Small intestine (tissue), 7 donors: ENCODE data around the gene SLC25A22. TPM values are rescaled to one million over a fixed set of nuclear protein-coding genes. Genes with fewer than 3 reads are reported as not detected.
A peak's percentile ranks its signal among the peaks of the same experiment; 100 is the strongest.

Source experiments
- DNase-seq, 2 donors: peaks; one replicate each; pipeline versions ENCODE4 v3.0.0 to v3.0.0-alpha.2; 2013
- FAIRE-seq: peaks from 2 replicates; lab custom pipeline; 2012; peaks lifted over from hg19 to GRCh38; lab: Jason Lieb, UNC
- H3K27ac ChIP-seq, 3 donors: one replicate each; pipeline ENCODE4 v1.5.1; 2013; ENCODE audit warnings: low read length in 2 of 3, mild to moderate bottlenecking in 2 of 3, control low read depth in 1 of 3, inconsistent platforms in 1 of 3, low read depth in 1 of 3, moderate library complexity in 1 of 3
- H3K27me3 ChIP-seq, 3 donors: one replicate each; pipeline ENCODE4 v1.6.1; 2013; ENCODE audit warnings: low read length in 3 of 3, inconsistent platforms in 1 of 3; ENCODE audit not compliant: control insufficient read depth in 3 of 3, insufficient read depth in 3 of 3
- H3K36me3 ChIP-seq, 3 donors: one replicate each; pipeline ENCODE4 v1.6.1; 2013; ENCODE audit warnings: low read length in 3 of 3, inconsistent platforms in 1 of 3, low read depth in 1 of 3, mild to moderate bottlenecking in 1 of 3, moderate library complexity in 1 of 3; ENCODE audit not compliant: control insufficient read depth in 3 of 3, insufficient read depth in 2 of 3
- H3K4me1 ChIP-seq, 3 donors: one replicate each; pipeline ENCODE4 v1.6.1; 2013; ENCODE audit warnings: low read length in 2 of 3, inconsistent platforms in 1 of 3, low read depth in 1 of 3, mild to moderate bottlenecking in 1 of 3, moderate library complexity in 1 of 3; ENCODE audit not compliant: control insufficient read depth in 3 of 3, insufficient read depth in 2 of 3
- H3K4me3 ChIP-seq, 3 donors: one replicate each; pipeline ENCODE4 v1.5.1; 2013; ENCODE audit warnings: low read length in 3 of 3, control low read depth in 1 of 3, inconsistent platforms in 1 of 3, low read depth in 1 of 3, mild to moderate bottlenecking in 1 of 3, moderate library complexity in 1 of 3
- H3K9me3 ChIP-seq, 2 donors: one replicate each; pipeline ENCODE4 v1.6.1; 2013; ENCODE audit warnings: low read depth in 1 of 2, low read length in 1 of 2; ENCODE audit not compliant: control insufficient read depth in 2 of 2, insufficient read depth in 1 of 2
- WGBS, 3 donors: extraction: QIAGEN DNeasy Blood & Tissue Kit; methylation state at CpG; one replicate each; pipeline ENCODE4 v1.1.7; 2013; 5-methylcytosine and 5-hydroxymethylcytosine counted together
- polyA plus RNA-seq, 4 donors: library from polyadenylated mRNA; stranded (reverse) in 3 of 4; unstranded in 1 of 4; fragments of 200-250 nt in 3 of 4; fragments of 120-200 nt in 1 of 4; gene quantifications; one replicate each; pipeline versions ENCODE4 v1.2.1 to v1.2.3, GENCODE V29; 2013
- donor health status: healthy with polysubstance abuse.
- donor health status: control.
- donor health status: control.
- donor health status: Bipolar disorder and iron deficiency.
- donor health status: healthy.

Gene SLC25A22
- polyA plus RNA-seq, 4 donors: 10.5 to 21.9 (median 10.8) TPM

DNA sequence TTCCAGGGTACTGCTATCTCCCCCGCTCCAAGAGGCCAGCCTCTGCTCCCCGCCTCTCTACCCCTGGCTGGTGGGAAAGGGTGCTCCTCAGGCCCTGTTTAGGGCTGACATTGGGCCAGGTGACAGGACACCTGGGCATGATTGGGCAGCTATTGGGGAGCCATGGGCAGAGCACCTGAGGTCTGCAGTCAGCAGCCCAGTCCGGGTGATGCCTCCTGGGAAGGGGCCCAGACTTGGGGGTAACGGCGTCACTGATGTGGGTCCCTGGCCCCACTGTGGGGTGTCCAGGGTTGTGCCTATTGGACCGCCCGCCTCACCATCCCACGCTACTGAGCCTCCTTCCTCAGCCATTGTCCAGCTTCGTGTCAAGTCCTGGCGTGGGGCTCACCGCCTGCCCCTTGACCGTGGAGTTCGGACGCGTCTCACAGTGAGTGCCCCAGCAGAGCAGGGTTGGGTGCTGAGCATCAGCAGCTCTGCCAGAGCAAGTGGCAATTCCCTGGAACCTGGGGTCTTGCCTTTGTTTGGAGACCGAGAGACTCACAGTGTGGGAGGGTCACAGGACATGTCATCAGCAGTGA, 18.0 kb downstream of the SLC25A22 start:
- H3K4me3 ChIP-seq: no peak overlapping the region
- 95 to 96% (median 95%) methylated on average over 16 of the region's 16 CpGs for WGBS, 3 donors
- H3K27me3 ChIP-seq: no peaks in the 10 kb centered on the region
- H3K27ac ChIP-seq: no peak overlapping the region
- H3K36me3 ChIP-seq: peaks cover 0 to 46% (median 0%) of the 10 kb centered on the region in 3 donors
- peaks cover 2 to 38% (median 6%) of the 10 kb centered on the region in 3 donors for H3K4me1 ChIP-seq
- no peak for FAIRE-seq
- no peaks in the 10 kb centered on the region for H3K9me3 ChIP-seq
- no peak for DNase-seq

- H3K27me3 ChIP-seq: no peaks in the 10 kb centered on the region
- H3K4me3 ChIP-seq: no peak overlapping the region
- no peak for DNase-seq
- H3K4me1 ChIP-seq: peaks cover 2 to 38% (median 6%) of the 10 kb centered on the region in 3 donors
- FAIRE-seq: no peak
- H3K27ac ChIP-seq: no peak overlapping the region
- H3K9me3 ChIP-seq: no peaks in the 10 kb centered on the region
- H3K36me3 ChIP-seq: peaks cover 0 to 52% (median 0%) of the 10 kb centered on the region in 3 donors
- WGBS, 3 donors: 86 to 92% (median 88%) methylated on average over 22 to 23 of the region's 23 CpGs
Observed at GRCh38 chr11:778976-779954, 18.8 kb downstream of the SLC25A22 start.

- DNase-seq (peak; percentile 89 to 97), FAIRE-seq (no peak)
- WGBS, 3 donors: 1% methylated on average over 74 to 110 of the region's 110 CpGs
Observed at GRCh38 chr11:777288-778255, 20.5 kb downstream of the SLC25A22 start, which contains the start of gene GATD1. GATD1 (minus strand) TSS chr11:777487; CDS start chr11:777462, 25 bp downstream.

GRCh38 chr11:776561-777287, 21.4 kb downstream of the SLC25A22 start:
- DNase-seq (peak; percentile 22 to 63), FAIRE-seq (no peak)
- H3K9me3 ChIP-seq: no peaks in the 10 kb centered on the region
- 0 to 1% (median 0%) methylated on average over 44 to 65 of the region's 65 CpGs for WGBS, 3 donors
- peak overlapping the region in 2 of 3 donors; percentile 70 to 87 for H3K27ac ChIP-seq
- peaks cover 2 to 29% (median 6%) of the 10 kb centered on the region in 3 donors for H3K4me1 ChIP-seq
- peak overlapping the region; percentile 61 to 92 (median 76) for H3K4me3 ChIP-seq
- no peaks in the 10 kb centered on the region for H3K27me3 ChIP-seq
- H3K36me3 ChIP-seq: peaks cover 0 to 69% (median 8%) of the 10 kb centered on the region in 3 donors

More at GRCh38 chr11:777288-778255, 20.5 kb downstream of the SLC25A22 start, which contains the start of gene GATD1:
- Histone ChIP-seq H3K27me3 (no peaks in the 10 kb centered on the region), H3K36me3 (peaks cover 0 to 66% (median 5%) of the 10 kb centered on the region in 3 donors), H3K27ac (peak within 1 kb of the TSS; percentile 70 to 87 (median 73)), H3K4me1 (peaks cover 2 to 29% (median 6%) of the 10 kb centered on the region in 3 donors), H3K9me3 (no peaks in the 10 kb centered on the region), H3K4me3 (peak within 1 kb of the TSS; percentile 61 to 92 (median 76))

GRCh38 chr11:776263-776560, 21.9 kb downstream of the SLC25A22 start:
- Histone ChIP-seq H3K9me3 (no peaks in the 10 kb centered on the region), H3K36me3 (peaks cover 0 to 71% (median 8%) of the 10 kb centered on the region in 3 donors), H3K4me3 (peak overlapping the region in 2 of 3 donors; percentile 76 to 92), H3K4me1 (peaks cover 2 to 29% (median 6%) of the 10 kb centered on the region in 3 donors), H3K27me3 (no peaks in the 10 kb centered on the region), H3K27ac (no peak overlapping the region)
- FAIRE-seq: no peak
- 29 to 37% (median 33%) methylated on average over 11 of the region's 11 CpGs for WGBS, 3 donors
- no peak for DNase-seq

DNA sequence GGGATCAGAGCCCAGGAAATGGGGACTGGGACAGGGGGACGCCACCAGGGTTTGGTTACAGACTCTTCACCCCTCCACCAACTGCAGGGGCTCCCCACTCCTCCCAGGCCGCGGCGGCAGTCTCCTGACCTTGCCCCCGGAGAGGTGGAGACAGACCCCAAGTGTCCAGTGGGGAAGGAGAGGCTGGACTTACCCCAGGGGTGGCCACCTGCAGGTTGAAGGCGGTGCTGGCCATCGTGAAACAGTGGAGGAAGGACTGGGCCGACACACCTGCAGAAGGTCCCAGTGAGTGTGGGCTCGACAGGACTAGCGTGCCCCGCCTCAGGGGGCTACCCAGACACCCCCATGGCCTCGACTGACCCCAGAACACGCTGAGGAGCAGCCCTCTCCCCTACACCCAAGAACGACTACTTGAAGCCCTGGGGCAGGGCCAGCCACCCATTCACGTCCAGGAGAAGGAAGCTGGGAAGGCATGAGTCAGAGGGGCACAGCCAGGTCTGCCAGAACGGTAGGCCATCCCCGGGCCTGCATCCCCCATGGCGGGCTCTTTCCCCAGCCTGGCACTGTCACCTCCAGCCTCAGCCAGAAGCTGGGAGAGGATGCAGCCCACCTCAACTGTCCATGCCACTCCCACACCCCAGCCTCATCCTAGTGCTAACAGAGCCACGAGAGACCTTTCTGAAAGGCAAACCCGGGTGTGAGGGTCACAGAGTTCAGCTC, 23.0 kb downstream of the SLC25A22 start:
- DNase-seq: no peak
- no peaks in the 10 kb centered on the region for H3K27me3 ChIP-seq
- no peak overlapping the region for H3K27ac ChIP-seq
- H3K9me3 ChIP-seq: no peaks in the 10 kb centered on the region
- peak overlapping the region in 1 of 3 donors; percentile 76 for H3K4me3 ChIP-seq
- FAIRE-seq: no peak
- H3K4me1 ChIP-seq: peaks cover 2 to 29% (median 6%) of the 10 kb centered on the region in 3 donors
- peaks cover 9 to 75% (median 10%) of the 10 kb centered on the region in 3 donors for H3K36me3 ChIP-seq
- WGBS, 3 donors: 73 to 78% (median 75%) methylated on average over 19 to 20 of the region's 20 CpGs

GRCh38 chr11:773830-774229, 24.3 kb downstream of the SLC25A22 start:
- no peak overlapping the region for H3K4me3 ChIP-seq
- H3K4me1 ChIP-seq: peaks cover 2 to 24% (median 6%) of the 10 kb centered on the region in 3 donors
- H3K9me3 ChIP-seq: no peaks in the 10 kb centered on the region
- no peak overlapping the region for H3K27ac ChIP-seq
- FAIRE-seq (no peak), DNase-seq (no peak)
- no peaks in the 10 kb centered on the region for H3K27me3 ChIP-seq
- 93 to 98% (median 93%) methylated on average over 9 of the region's 9 CpGs for WGBS, 3 donors
- peaks cover 9 to 74% (median 10%) of the 10 kb centered on the region in 3 donors for H3K36me3 ChIP-seq
